H1 (cell line): ENCODE measurements around the gene SPOCD1. TPM values are rescaled to one million over a fixed set of nuclear protein-coding genes. Genes with fewer than 3 reads are reported as not detected.

ENCODE experiments used
- CTCF ChIA-PET: fragments of 300-600 bp; sonication (Branson Sonifier 250); formaldehyde crosslinking; loops from one replicate; lab custom pipeline; 2021; ENCODE audit not compliant: partially characterized antibody; lab: Charles Lee
- POLR2A ChIA-PET: fragments of 300-600 bp; sonication (Branson Sonifier 250); formaldehyde crosslinking; loops from one replicate; lab custom pipeline; 2021; ENCODE audit warnings: inconsistent platforms; ENCODE audit not compliant: partially characterized antibody; lab: Charles Lee
- DNase-seq, 2 experiments: peaks; one replicate each; pipeline versions ENCODE4 v3.0.0 to v3.0.0-alpha.2; 2010 to 2022; ENCODE audit warnings: low spot score in 2 of 2, low read depth in 1 of 2, mixed read lengths in 1 of 2
- FAIRE-seq: peaks from 2 replicates; lab custom pipeline; 2011; peaks lifted over from hg19 to GRCh38; lab: Jason Lieb, UNC
- H2AFZ ChIP-seq: 2 replicates; pipeline ENCODE4 v1.8.1; 2012; ENCODE audit warnings: low read length, inconsistent platforms
- H2AK5ac ChIP-seq: 2 replicates; pipeline ENCODE4 v1.6.1; 2013; ENCODE audit warnings: low read depth, low read length
- H2BK120ac ChIP-seq: replicated peaks from 2 replicates; pipeline ENCODE3; 2013; ENCODE audit warnings: low read depth, low read length, inconsistent platforms
- H2BK12ac ChIP-seq: 2 replicates; pipeline ENCODE4 v1.6.1; 2013; ENCODE audit warnings: low read depth, low read length
- H2BK15ac ChIP-seq: 2 replicates; pipeline ENCODE4 v1.6.1; 2013; ENCODE audit warnings: low read length
- H2BK20ac ChIP-seq: 2 replicates; pipeline ENCODE4 v1.6.1; 2013; ENCODE audit warnings: low read length
- H2BK5ac ChIP-seq: 2 replicates; pipeline ENCODE4 v1.6.1; 2013; ENCODE audit warnings: low read depth, low read length
- H3K14ac ChIP-seq: 2 replicates; pipeline ENCODE4 v1.6.1; 2013; ENCODE audit warnings: inconsistent platforms; ENCODE audit not compliant: insufficient read length
- H3K18ac ChIP-seq: 2 replicates; pipeline ENCODE4 v1.6.1; 2013; ENCODE audit warnings: low read length; ENCODE audit errors: extremely low read depth
- H3K23ac ChIP-seq: 2 replicates; pipeline ENCODE4 v1.6.1; 2013; ENCODE audit warnings: inconsistent platforms; ENCODE audit not compliant: insufficient read length
- H3K23me2 ChIP-seq: 2 replicates; pipeline ENCODE4 v1.6.1; 2013; ENCODE audit warnings: low read depth, low read length
- H3K27ac ChIP-seq: 2 replicates; pipeline ENCODE4 v1.6.1; 2011; ENCODE audit warnings: low read depth, low read length, inconsistent platforms
- H3K27me3 ChIP-seq, 4 experiments: replicated peaks in 1 of 4; 1 replicate in 1 of 4; 2 replicates in 3 of 4; pipeline versions ENCODE4 v1.6.1 to v1.8.1; 2011 to 2013; ENCODE audit warnings: low read length in 3 of 4, mild to moderate bottlenecking in 3 of 4, inconsistent platforms in 2 of 4, mixed read lengths in 2 of 4, moderate library complexity in 1 of 4; ENCODE audit not compliant: control insufficient read depth in 3 of 4, insufficient read depth in 3 of 4; ENCODE audit errors: extremely low read depth in 1 of 4
- H3K36me3 ChIP-seq, 4 experiments: 2 replicates each; pipeline versions ENCODE4 v1.6.1 to v1.8.1; 2011 to 2013; ENCODE audit warnings: mild to moderate bottlenecking in 4 of 4, low read length in 3 of 4, moderate library complexity in 2 of 4, control low read depth in 1 of 4, inconsistent platforms in 1 of 4; ENCODE audit not compliant: insufficient read depth in 4 of 4, control insufficient read depth in 2 of 4
- H3K4ac ChIP-seq: replicated peaks from 2 replicates; pipeline ENCODE3; 2013; ENCODE audit warnings: low read length, low read depth, mixed read lengths, inconsistent platforms; ENCODE audit not compliant: insufficient read length
- H3K4me1 ChIP-seq, 4 experiments: replicated peaks in 1 of 4; 1 replicate in 1 of 4; 2 replicates in 3 of 4; pipeline versions ENCODE4 v1.6.1 to v1.8.1; 2011 to 2013; ENCODE audit warnings: low read length in 3 of 4, inconsistent platforms in 2 of 4, mixed read lengths in 1 of 4; ENCODE audit not compliant: insufficient read depth in 4 of 4, control insufficient read depth in 3 of 4
- H3K4me2 ChIP-seq, 2 experiments: 2 replicates each; pipeline versions ENCODE4 v1.6.1 to v1.8.1; 2011 to 2013; ENCODE audit warnings: low read depth in 2 of 2, low read length in 2 of 2, control low read depth in 1 of 2, inconsistent platforms in 1 of 2, mild to moderate bottlenecking in 1 of 2; ENCODE audit not compliant: insufficient read depth in 1 of 2
- H3K4me3 ChIP-seq, 4 experiments: fragments of 200-600, 300-600 bp in 1 of 4; sonication (generic), shearing (Covaris generic), sonication (Bioruptor Twin) in 1 of 4; 2 replicates each; pipeline versions ENCODE4 v1.5.1 to v1.8.1; 2011 to 2016; ENCODE audit warnings: low read length in 4 of 4, low read depth in 3 of 4, control low read depth in 2 of 4, inconsistent platforms in 2 of 4, mild to moderate bottlenecking in 2 of 4, mixed read lengths in 1 of 4, moderate library complexity in 1 of 4; ENCODE audit not compliant: insufficient read depth in 2 of 4; ENCODE audit errors: extremely low read depth in 1 of 4
- H3K56ac ChIP-seq: replicated peaks from 2 replicates; pipeline ENCODE3; 2013; ENCODE audit warnings: low read depth, mild to moderate bottlenecking, mixed read lengths, low read length, inconsistent platforms; ENCODE audit not compliant: insufficient read length
- H3K79me1 ChIP-seq: 2 replicates; pipeline ENCODE4 v1.6.1; 2013; ENCODE audit warnings: low read depth, low read length, control low read depth
- H3K79me2 ChIP-seq, 2 experiments: 2 replicates each; pipeline versions ENCODE4 v1.6.1 to v1.8.1; 2012 to 2013; ENCODE audit warnings: low read length in 2 of 2, mild to moderate bottlenecking in 2 of 2, inconsistent platforms in 1 of 2; ENCODE audit not compliant: insufficient read depth in 2 of 2, control insufficient read depth in 1 of 2
- H3K9ac ChIP-seq, 4 experiments: replicated peaks in 1 of 4; 1 replicate in 1 of 4; 2 replicates in 3 of 4; pipeline versions ENCODE4 v1.6.1 to v1.8.1; 2011 to 2013; ENCODE audit warnings: low read depth in 3 of 4, low read length in 3 of 4, control low read depth in 2 of 4, mild to moderate bottlenecking in 2 of 4, moderate library complexity in 2 of 4, inconsistent platforms in 1 of 4; ENCODE audit errors: extremely low read depth in 1 of 4
- H3K9me3 ChIP-seq, 2 experiments: 2 replicates each; pipeline versions ENCODE4 v1.6.1 to v1.8.1; 2012 to 2013; ENCODE audit warnings: mild to moderate bottlenecking in 2 of 2, moderate library complexity in 2 of 2, control low read depth in 1 of 2, inconsistent platforms in 1 of 2, low read depth in 1 of 2, low read length in 1 of 2, mixed read lengths in 1 of 2; ENCODE audit not compliant: insufficient read depth in 2 of 2
- H4K20me1 ChIP-seq, 2 experiments: replicated peaks in 1 of 2; 2 replicates each; pipeline versions ENCODE3 to v1.8.1; 2011 to 2013; ENCODE audit warnings: inconsistent platforms in 2 of 2, low read length in 2 of 2, mild to moderate bottlenecking in 1 of 2; ENCODE audit not compliant: insufficient read depth in 2 of 2, control insufficient read depth in 1 of 2
- H4K5ac ChIP-seq: 2 replicates; pipeline ENCODE4 v1.6.1; 2013; ENCODE audit warnings: low read length, low read depth, mixed read lengths, inconsistent platforms; ENCODE audit not compliant: insufficient read length
- H4K8ac ChIP-seq: 2 replicates; pipeline ENCODE4 v1.8.0; 2013; ENCODE audit warnings: mild to moderate bottlenecking, moderate library complexity, low read length, inconsistent platforms; ENCODE audit not compliant: insufficient read depth; ENCODE audit errors: extremely low read depth
- H4K91ac ChIP-seq: replicated peaks from 2 replicates; pipeline ENCODE3; 2013; ENCODE audit warnings: low read length, mixed read lengths, inconsistent platforms; ENCODE audit not compliant: insufficient read length
- CHD1 ChIP-seq: IDR thresholded peaks from 2 replicates; pipeline ENCODE4 v1.6.1; 2012; ENCODE audit warnings: low read depth, low read length, improper control_type of control experiment
- HDAC6 ChIP-seq: IDR thresholded peaks from one replicate; pipeline ENCODE4 v1.7.1; 2012; ENCODE audit warnings: low read depth, mild to moderate bottlenecking, inconsistent platforms, low read length, moderate library complexity
- MAX ChIP-seq: IDR thresholded peaks from 2 replicates; pipeline ENCODE4 v1.6.1; 2012; ENCODE audit warnings: inconsistent platforms
- PHF8 ChIP-seq: fragments of 200-600 bp; sonication (generic); conservative IDR thresholded peaks from 2 replicates; pipeline ENCODE4 v1.7.1; 2012; ENCODE audit warnings: low read depth, mild to moderate bottlenecking, inconsistent platforms, low read length, moderate library complexity
- RFX5 ChIP-seq: IDR thresholded peaks from 2 replicates; pipeline ENCODE4 v1.6.1; 2011; ENCODE audit warnings: low read depth, low read length, improper control_type of control experiment, borderline replicate concordance
- SIN3A ChIP-seq, 2 experiments: IDR thresholded peaks in 1 of 2; conservative IDR thresholded peaks in 1 of 2; 2 replicates each; pipeline ENCODE4 v1.6.1; 2011 to 2012; ENCODE audit warnings: low read length in 2 of 2, improper control_type of control experiment in 1 of 2, low read depth in 1 of 2, mild to moderate bottlenecking in 1 of 2
- TAF7 ChIP-seq: optimal IDR thresholded peaks from 2 replicates; pipeline ENCODE3; 2011; ENCODE audit warnings: low read depth, mild to moderate bottlenecking, inconsistent platforms, low read length, moderate library complexity, borderline replicate concordance
- TEAD4 ChIP-seq: IDR thresholded peaks from 2 replicates; pipeline ENCODE4 v1.6.1; 2012; ENCODE audit warnings: low read depth, low read length, inconsistent platforms, mixed read lengths
- WGBS, 2 experiments: shearing (Covaris generic) in 1 of 2; methylation state at CpG; one replicate each; pipeline versions ENCODE4 v1.1.6 to v1.1.7; 2013 to 2015; ENCODE audit warnings: low lambda C conversion rate in 2 of 2, mixed read lengths in 2 of 2, inconsistent platforms in 1 of 2, low coverage in 1 of 2, missing lambda C conversion rate in 1 of 2; ENCODE audit not compliant: insufficient replicate concordance in 2 of 2, insufficient coverage in 1 of 2, insufficient read length in 1 of 2; ENCODE audit errors: extremely low coverage in 1 of 2, missing lambda C conversion rate in 1 of 2; 5-methylcytosine and 5-hydroxymethylcytosine counted together
- polyA plus RNA-seq, 7 experiments: library from polyadenylated mRNA; depleted of rRNA in 3 of 7; stranded (reverse) in 5 of 7; unstranded in 2 of 7; fragments of >200 nt in 5 of 7; fragments of 200-250 nt in 2 of 7; gene quantifications; 1 replicate in 5 of 7; 2 replicates in 1 of 7; 4 replicates in 1 of 7; pipeline versions ENCODE4 v1.2.1 to v1.2.3, GENCODE V29; 2011 to 2013; ENCODE audit warnings: missing spikeins in 2 of 7, mixed read lengths in 2 of 7
- total RNA-seq: library from RNA; stranded (reverse); fragmentation: NEBNext Ultra II Directional; extraction: Animal tissue kit (Norgen Biotek cat#: 25700); gene quantifications from 2 replicates; pipeline ENCODE4 v1.2.1, GENCODE V29; 2021

The SPOCD1 gene
- total and polyA plus RNA-seq, 2 of the 8 experiments (the other 6 are each of a cell fraction or from before 2014, with no cell fraction given) = 1.8 to 2.9 TPM

- no peaks in the 10 kb centered on the region for H3K27me3 ChIP-seq
- no peak overlapping the region for H3K4ac ChIP-seq
- no peak overlapping the region for H3K9ac ChIP-seq
- no peak overlapping the region for H3K23ac ChIP-seq
- H2BK120ac ChIP-seq = no peak overlapping the region
- H2BK5ac ChIP-seq = peak overlapping the region; percentile 63; the same call in 1 of the 2 replicates
- no peak overlapping the region; a peak in 2 of 8 replicates for H3K4me3 ChIP-seq
- no peak overlapping the region for H2AFZ ChIP-seq
- peak overlapping the region; percentile 97; the same call in 1 of the 2 replicates for H2BK15ac ChIP-seq
- H3K4me1 ChIP-seq = peaks cover 5 to 17% (median 13%) of the 10 kb centered on the region in 4 experiments; a peak in 6 of 7 replicates
- no peak for TF ChIP-seq TAF7
- TF ChIP-seq TEAD4 = no peak
- TF ChIP-seq CHD1 = no peak
- no peak for TF ChIP-seq HDAC6
- no peak for TF ChIP-seq PHF8
- TF ChIP-seq RFX5 = no peak
- TF ChIP-seq MAX = no peak
- no peak for TF ChIP-seq SIN3A (conservative IDR thresholded peaks at IDR 0.05 in 1 of 2, IDR thresholded peaks at IDR 0.05 in 1 of 2; ENCODE audit: low read depth in 1 of 2, low read length in 2 of 2)
- TF ChIP-seq, all 59 proteins: peak for 0
- DNase-seq = no peak
- H2BK20ac ChIP-seq = no peak overlapping the region
- peak overlapping the region; percentile 58 for H4K91ac ChIP-seq
- POLR2A ChIA-PET = interaction anchor here (1.8 to 2.7 kb wide), 2 partner anchors 37 kb away, joined by 6 to 7 read pairs; no protein-coding TSS in a partner anchor
- 76% methylated on average over 4 of the region's 7 CpGs; no CpG with 5 or more reads in 1 of the 2 experiments for WGBS, 2 experiments
- H3K14ac ChIP-seq = no peak overlapping the region
- H3K4me2 ChIP-seq = no peak overlapping the region
- no peak overlapping the region; the same call in 1 of the 2 replicates for H2AK5ac ChIP-seq
- H3K79me2 ChIP-seq = no peaks in the 10 kb centered on the region
- H3K9me3 ChIP-seq = no peaks in the 10 kb centered on the region
- no peak overlapping the region for H4K5ac ChIP-seq
- no peaks in the 10 kb centered on the region for H3K23me2 ChIP-seq
- no peak overlapping the region for H3K56ac ChIP-seq
- CTCF ChIA-PET = interaction anchor here (0.9 to 4.2 kb wide), 13 partner anchors 10 to 123 kb away, joined by 3 to 26 read pairs (median 4); no protein-coding TSS in a partner anchor
- H3K27ac ChIP-seq = no peak overlapping the region
- H3K79me1 ChIP-seq = no peaks in the 10 kb centered on the region
- H4K20me1 ChIP-seq = no peaks in the 10 kb centered on the region
- peak overlapping the region; percentile 71; the same call in 1 of the 2 replicates for H3K18ac ChIP-seq
- no peak overlapping the region; the same call in 1 of the 2 replicates for H4K8ac ChIP-seq
- H2BK12ac ChIP-seq = peak overlapping the region; percentile 94; the same call in 1 of the 2 replicates
- H3K36me3 ChIP-seq = no peaks in the 10 kb centered on the region
- no peak for FAIRE-seq
Measured at GRCh38 chr1:31752258-31752657, 63.6 kb downstream of the SPOCD1 start.
